GM21367 (cell line): ENCODE results near the gene SBNO2.
"Not testable (repeated sequence)": the region's sequence is repeated elsewhere in the genome, so short reads cannot be mapped to it uniquely, and the experiment has no call there.

Experiments used
- ATAC-seq: cut with Tn5 transposase; IDR thresholded peaks from one replicate; pipeline ENCODE4 v1.9.1; 2021; ENCODE audit not compliant: unreplicated experiment

The SBNO2 gene

GRCh38 chr19:1210227-1210538 is 36.1 kb upstream of the SBNO2 start:
- no peak for ATAC-seq

DNA sequence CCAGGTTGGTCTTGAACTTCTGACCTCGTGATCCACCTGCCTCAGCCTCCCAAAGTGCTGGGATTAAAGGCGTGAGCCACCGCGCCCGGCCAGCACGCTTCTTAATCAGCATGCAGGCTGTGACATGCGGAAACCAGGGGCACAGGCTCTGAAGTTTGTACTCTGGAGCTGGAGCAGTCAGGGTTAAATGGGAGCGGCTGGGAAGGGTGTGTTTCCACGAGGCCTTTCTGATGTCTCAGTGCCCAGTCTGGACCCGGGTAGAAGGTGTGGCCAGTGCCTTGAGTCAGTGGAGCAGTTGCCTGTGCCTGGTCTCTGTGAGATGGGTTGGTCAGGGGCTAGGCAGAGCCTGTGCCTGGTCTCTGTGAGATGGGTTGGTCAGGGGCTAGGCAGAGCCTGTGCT is 34.8 kb upstream of the SBNO2 start:
- not testable (repeated sequence) for ATAC-seq

DNA sequence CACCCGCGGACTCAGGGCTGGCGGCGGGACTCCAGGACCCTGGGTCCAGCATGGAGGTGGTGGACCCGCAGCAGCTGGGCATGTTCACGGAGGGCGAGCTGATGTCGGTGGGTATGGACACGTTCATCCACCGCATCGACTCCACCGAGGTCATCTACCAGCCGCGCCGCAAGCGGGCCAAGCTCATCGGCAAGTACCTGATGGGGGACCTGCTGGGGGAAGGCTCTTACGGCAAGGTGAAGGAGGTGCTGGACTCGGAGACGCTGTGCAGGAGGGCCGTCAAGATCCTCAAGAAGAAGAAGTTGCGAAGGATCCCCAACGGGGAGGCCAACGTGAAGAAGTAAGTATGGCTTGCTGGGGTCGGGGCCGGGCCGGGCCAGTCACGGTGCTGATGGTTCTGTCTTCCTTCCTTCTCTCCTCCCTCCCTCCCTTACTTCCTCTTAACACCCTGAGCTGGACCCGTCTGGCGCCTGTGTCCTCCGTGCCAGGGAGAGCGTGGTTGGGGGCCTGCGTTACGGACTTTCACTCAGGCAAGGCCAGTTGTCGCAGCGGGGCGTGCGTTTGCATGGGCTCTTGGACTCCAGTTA is 32.9 kb upstream of the SBNO2 start:
- no peak for ATAC-seq

- no peak for ATAC-seq
Observed at GRCh38 chr19:1206150-1206863, 32.2 kb upstream of the SBNO2 start.

DNA sequence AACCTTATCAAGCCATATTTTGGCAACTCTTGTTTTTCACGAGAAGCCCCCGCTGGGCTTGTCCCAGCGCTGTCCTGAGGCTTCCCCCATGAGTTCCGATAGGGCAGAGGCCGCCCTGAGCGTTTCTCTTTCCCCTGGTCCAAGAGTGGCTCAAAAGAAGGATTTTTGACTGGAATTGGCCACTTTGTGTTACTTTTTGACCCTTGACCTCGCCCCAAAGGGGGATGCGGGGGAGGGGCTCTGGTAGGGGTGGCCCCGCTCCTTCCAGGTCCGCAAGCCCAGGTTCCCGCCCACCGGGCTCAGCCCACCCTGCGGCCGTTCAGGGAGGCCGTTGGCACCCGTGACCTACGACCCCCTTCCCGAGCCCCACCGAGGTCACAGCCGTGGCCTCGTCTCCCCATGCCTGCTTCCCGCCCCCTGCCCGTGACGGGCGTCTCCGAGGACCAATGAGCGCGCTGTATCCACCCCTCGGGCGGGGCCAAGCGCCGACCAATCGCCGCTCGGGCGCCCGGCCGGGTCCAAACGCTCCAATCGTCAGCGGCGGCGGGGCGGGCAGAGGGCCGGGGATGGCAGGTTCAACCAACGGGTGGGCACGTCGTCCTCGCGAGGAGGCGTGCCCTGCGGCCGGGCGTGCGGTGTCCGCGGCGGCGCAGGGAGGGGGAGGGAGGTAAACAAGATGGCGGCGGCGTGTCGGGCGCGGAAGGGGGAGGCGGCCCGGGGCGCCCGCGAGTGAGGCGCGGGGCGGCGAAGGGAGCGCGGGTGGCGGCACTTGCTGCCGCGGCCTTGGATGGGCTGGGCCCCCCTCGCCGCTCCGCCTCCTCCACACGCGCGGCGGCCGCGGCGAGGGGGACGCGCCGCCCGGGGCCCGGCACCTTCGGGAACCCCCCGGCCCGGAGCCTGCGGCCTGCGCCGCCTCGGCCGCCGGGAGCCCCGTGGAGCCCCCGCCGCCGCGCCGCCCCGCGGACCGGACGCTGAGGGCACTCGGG is 31.3 kb upstream of the SBNO2 start, which contains the start of gene STK11:
TSS of gene STK11 (plus strand) at position 665 of the 986 bp plus-strand sequence. CDS start 1,136 bp downstream, outside the sequence.
- peak; percentile 73 for ATAC-seq

DNA sequence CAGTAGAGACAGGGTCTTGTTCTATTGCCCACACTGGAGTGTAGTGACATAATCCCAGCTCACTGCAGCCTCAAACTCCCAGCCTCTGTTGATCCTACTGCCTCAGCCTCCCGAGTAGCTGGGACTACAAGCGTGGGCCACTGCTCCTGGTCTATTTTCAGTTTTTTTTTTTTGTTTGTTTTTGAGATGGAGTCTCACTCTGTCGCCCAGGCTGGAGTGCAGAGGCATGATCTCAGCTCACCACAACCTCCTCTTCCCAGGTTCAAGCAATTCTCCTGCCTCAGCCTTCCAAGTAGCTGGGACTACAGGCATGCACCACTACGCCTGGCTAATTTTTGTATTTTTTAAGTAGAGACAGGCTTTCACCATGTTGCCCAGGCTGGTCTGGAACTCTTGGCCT is 26.5 kb upstream of the SBNO2 start:
- ATAC-seq = not testable (repeated sequence)

DNA sequence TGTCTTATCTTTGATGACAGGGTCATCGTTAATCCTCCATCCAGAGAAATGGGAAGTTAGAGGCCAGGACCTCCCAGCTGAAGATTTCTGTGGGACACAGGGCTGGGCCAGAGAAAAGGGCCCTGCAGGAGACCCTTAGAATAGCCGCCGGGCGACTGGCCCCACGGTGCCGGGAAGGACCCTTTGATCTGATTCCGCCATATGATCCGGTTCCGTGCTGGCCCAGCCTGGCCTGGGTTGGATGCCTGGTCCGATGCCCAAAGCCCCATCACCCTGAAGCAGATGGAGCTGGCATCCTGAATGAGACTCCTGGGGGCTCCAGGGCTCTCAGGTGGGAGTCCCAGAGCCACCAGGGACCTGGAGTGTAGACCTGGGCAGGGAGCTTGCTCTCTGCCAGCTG is 25.5 kb upstream of the SBNO2 start:
- no peak for ATAC-seq

GRCh38 chr19:1189419-1189818 is 15.4 kb upstream of the SBNO2 start:
- no peak for ATAC-seq

GRCh38 chr19:1183543-1184172 is 9.6 kb upstream of the SBNO2 start:
- ATAC-seq = no peak

- no peak for ATAC-seq
Observed at GRCh38 chr19:1182727-1183126, 8.7 kb upstream of the SBNO2 start.

DNA sequence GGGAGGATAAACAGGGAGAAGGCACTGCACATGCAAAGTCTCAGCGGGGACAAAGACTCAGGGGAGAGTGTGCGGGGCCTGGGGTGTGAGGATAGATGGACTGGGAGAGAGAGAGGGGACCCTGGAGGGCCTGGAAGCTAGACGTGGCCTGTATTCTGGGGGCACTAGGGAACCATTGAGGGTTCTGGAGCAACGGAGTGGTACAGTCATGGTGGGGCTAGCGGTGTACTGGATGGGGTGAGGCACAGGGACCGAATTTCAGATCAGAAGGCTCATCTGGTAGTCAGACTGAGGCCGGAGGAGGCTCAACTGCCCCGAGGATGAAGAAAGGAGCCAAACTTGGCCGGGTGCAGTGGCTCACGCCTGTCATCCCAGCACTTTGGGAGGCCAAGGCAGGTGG is 8.0 kb upstream of the SBNO2 start:
- no peak for ATAC-seq

GRCh38 chr19:1181606-1182005 is 7.5 kb upstream of the SBNO2 start:
- ATAC-seq = no peak

DNA sequence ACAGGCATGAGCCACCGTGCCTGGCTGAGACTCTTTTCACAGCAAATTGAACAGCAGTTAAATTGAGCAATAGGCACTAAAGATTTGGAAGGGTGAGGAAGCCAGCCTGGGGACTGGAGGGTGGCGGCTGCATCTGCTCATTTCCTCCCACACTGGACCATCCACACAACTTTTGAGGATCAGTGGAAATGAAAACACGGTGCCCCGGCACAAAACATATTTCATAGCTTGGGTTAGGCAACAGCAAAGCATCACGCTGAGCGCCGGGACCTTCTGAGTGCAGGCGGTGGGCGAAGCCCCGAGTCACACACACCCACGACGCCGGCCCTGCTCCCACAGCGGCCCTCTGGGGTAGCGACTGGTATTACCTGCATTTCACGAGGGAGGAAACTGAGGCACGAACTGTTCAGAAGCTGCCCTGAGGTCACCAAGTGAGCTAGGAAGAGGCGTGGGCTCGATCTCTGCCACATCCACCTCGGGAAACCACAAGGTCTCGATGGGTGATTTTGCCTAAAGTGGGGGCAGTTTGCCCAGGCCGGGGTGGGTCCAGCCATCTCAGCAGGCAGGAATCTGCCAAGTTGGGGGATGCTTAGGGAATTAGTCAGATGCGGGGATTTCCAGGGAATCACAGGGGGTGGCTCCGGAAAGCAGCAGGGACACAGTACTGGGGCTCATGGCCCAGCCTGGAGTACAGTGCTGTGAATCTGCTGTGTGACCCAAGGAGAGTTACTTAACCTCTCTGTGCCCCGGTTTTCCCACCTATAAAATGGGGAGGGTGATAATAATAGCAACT is 3.5 kb upstream of the SBNO2 start:
- ATAC-seq = no peak

- no peak for ATAC-seq
Observed at GRCh38 chr19:1173159-1173844, 766 bp downstream of the SBNO2 start.

DNA sequence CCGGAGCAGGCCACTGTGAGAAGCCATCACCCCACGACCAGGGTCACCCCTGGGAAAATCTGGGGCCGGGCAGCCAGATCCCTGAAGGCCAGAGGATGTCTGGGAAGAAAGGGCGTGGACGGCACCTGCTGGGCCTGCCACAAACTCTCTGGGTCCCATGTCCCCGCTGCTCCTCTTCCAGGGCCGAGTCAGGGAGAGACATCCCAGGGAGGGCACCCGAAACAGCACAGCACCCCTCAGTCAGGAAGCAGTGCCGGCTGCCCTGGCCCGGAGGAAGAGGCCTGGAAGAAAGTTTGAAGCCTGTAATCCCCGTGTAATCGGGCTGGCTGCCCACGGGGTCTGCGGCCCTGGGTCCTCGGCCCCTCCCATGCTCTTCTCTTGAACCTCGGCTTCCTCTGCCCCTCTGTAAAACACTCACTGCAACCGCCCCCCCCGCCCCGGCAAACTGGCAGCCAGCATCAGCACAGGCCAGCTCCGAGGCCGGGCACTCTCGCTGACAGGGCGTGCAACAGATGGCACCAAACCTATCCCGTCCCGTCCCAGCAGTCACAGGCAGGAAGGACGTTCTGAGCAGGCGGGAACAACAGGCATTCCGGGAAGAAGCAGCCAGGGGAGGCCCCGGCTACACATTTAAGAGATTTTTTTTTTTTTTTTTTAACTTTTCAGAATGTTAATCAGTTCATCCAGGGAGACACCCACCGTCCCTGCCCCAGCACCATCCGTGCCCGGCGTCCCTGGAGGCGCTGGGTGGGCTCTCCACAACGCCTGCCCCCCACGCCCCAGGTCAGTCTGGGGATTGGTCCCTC is 1.5 kb downstream of the SBNO2 start:
- no peak for ATAC-seq

DNA sequence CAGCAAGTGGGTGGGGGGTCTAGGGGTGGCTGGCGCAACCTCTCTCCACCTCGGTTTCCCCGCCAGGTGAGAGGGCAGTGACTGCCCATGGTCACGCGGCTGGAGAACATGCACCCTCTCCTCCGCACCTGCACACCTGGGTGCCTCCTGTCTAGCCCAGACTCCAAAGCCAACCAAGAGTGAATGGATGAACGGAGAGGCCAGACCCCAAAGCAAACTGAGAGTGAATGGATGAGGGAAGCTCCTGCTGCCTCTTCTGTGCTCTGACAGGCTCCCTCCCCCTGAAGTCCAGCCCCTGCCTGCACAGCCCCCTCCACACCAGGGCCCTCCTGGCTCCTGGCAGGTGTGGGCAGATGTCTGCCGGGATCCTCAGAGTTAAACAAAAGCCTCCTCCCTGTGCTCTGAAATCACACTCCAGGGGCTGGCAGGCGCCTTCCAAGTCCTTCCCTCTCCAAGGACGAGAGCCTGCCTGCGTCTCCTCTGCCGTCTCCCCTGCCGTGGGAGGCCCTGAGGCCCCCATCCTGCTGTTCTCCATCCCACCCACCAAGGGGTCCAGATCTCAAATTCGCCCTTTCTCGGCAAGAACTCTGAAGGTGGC is 2.2 kb downstream of the SBNO2 start:
- no peak for ATAC-seq

DNA sequence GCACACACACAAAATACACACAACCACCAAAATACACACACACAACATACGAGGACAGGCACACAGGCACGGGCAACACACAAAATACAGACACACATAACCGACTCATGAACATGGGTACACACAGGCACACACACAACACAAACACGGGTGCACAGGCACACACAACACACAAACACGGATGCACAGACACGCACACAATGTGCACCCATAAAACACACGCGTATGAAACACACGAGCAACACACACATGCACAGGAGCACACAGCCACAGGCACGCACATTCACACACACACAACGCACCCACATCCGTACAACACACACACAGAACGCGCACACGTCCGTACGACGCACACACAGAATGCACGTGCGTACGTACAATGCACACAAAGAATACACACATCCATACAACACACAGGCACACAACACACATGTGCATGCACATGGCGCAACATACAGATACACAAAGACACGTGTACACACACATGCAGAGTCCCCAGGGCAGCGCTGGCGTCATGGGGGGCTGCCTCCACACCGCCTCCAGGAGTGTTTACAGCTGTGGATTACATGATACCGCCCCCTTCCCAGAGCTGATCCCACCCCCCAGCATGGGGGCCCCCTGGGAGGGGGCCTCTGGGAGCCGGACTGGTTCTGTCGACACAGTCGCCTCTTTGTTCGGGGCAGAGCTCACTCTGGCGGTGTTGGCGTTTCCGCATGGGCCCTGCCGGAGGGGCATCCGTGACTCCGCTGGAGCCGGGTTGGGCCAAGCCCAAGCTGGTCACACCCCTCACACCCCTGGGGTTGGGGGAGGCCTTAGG is 2.9 kb downstream of the SBNO2 start:
- ATAC-seq = no peak
